LNCAP (cell line): ENCODE data around the gene TSHZ1.

Experiments used
- CTCF ChIP-seq: fragments of 450-650 bp; IDR thresholded peaks from 2 replicates; pipeline ENCODE4 v1.5.1; 2017; ENCODE audit warnings: mild to moderate bottlenecking

Gene TSHZ1

GRCh38 chr18:75269124-75269680 lies 58.6 kb downstream of the TSHZ1 start:
- TF ChIP-seq CTCF, result no peak

- TF ChIP-seq CTCF, result no peak
Observed at GRCh38 chr18:75269696-75270095, 59.1 kb downstream of the TSHZ1 start.

- no peak for TF ChIP-seq CTCF
Observed at GRCh38 chr18:75271952-75272351, 61.4 kb downstream of the TSHZ1 start.

GRCh38 chr18:75273817-75274216 lies 63.2 kb downstream of the TSHZ1 start:
- TF ChIP-seq CTCF, result no peak

- no peak for TF ChIP-seq CTCF
Observed at GRCh38 chr18:75275226-75275625, 64.6 kb downstream of the TSHZ1 start.

- no peak for TF ChIP-seq CTCF
Observed at GRCh38 chr18:75276818-75277609, 66.4 kb downstream of the TSHZ1 start.

- TF ChIP-seq CTCF, result no peak
Observed at GRCh38 chr18:75277610-75277928, 67.0 kb downstream of the TSHZ1 start.
